Right atrium auricular region (tissue), 2 donors: ENCODE results near the gene IFI6. TPM values are rescaled to one million over a fixed set of nuclear protein-coding genes. Genes with fewer than 3 reads are reported as not detected.

Source experiments
- DNase-seq: peaks from one replicate; pipeline ENCODE4 v3.0.0-alpha.2; 2019; ENCODE audit warnings: low spot score
- H3K27ac ChIP-seq, 2 donors: fragments of 200-600 bp; sonication (generic); 1 replicate in 1 of 2; 2 replicates in 1 of 2; pipeline ENCODE4 v1.5.1; 2016 to 2019
- H3K27me3 ChIP-seq, 2 donors: fragments of 200-600 bp; sonication (generic); one replicate each; pipeline versions ENCODE4 v1.5.1 to v1.6.0; 2017 to 2019
- H3K36me3 ChIP-seq: fragments of 200-600 bp; sonication (generic); one replicate; pipeline ENCODE4 v1.5.1; 2016
- H3K4me1 ChIP-seq, 2 donors: fragments of 200-600 bp; sonication (generic); one replicate each; pipeline versions ENCODE4 v1.5.1 to v1.6.0; 2017 to 2019
- H3K4me3 ChIP-seq, 2 donors: fragments of 200-600 bp; sonication (generic); 1 replicate in 1 of 2; 2 replicates in 1 of 2; pipeline ENCODE4 v1.5.1; 2017 to 2019; ENCODE audit warnings: mild to moderate bottlenecking in 1 of 2, moderate library complexity in 1 of 2
- H3K9me3 ChIP-seq, 2 donors: fragments of 200-600 bp; sonication (generic); one replicate each; pipeline ENCODE4 v1.5.1; 2019
- total RNA-seq, 2 donors: library from RNA; depleted of rRNA; stranded (reverse); fragments of >200 nt; gene quantifications; one replicate each; pipeline ENCODE4 v1.1.0, GENCODE V29; 2016
- TF ChIP-seq, protein P1 (sequence below), 2 donors: fragments of 200-600 bp; sonication (generic); IDR thresholded peaks; one replicate each; pipeline ENCODE4 v1.5.1; 2019; ENCODE audit warnings: antibody characterized with exemption in 2 of 2

IFI6 gene
- total RNA-seq, 2 donors from 2014 or later, result 40.2 to 43.3 TPM

DNA sequence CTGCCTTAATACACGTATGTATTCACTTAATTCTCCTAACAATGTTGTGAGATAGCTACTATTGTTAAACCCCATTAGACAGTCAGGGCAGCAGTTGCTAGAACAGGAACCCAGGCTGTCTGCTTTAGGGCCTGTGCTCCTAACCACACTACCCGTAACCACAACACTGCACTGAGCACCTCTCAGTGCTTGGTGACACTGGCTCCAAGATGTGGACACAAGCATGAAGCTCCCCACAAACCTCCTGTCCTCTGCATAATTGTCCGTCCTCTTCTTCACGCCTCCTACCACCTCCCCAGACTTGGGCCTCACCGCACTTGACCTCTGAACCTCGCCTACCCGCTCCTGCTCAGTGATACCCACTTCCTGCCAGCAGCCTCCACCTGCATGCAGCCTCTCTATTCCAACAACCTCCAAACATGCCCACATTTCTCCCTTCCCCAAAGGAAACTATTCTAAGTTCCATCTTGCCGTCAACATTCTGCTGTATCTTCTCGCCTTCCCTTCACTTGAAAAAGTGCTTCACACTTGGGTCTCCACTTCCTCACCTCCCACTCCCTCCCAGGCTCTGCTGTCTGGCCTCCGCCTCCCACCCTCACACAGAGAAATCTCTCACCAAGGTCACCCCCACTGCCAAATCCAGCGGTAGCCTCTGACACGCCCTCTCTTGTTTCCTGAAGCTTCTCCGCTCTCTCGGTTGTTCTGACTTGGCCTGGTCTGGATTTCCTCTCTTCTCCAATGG, 53.5 kb downstream of the IFI6 start:
- Histone ChIP-seq H3K4me1 (peaks cover 0 to 10% of the 10 kb centered on the region in 2 donors), H3K4me3 (no peak overlapping the region), H3K27me3 (no peaks in the 10 kb centered on the region), H3K27ac (no peak overlapping the region), H3K36me3 (no peaks in the 10 kb centered on the region), H3K9me3 (no peaks in the 10 kb centered on the region)
- no peak for DNase-seq
- TF ChIP-seq, protein P1, sequence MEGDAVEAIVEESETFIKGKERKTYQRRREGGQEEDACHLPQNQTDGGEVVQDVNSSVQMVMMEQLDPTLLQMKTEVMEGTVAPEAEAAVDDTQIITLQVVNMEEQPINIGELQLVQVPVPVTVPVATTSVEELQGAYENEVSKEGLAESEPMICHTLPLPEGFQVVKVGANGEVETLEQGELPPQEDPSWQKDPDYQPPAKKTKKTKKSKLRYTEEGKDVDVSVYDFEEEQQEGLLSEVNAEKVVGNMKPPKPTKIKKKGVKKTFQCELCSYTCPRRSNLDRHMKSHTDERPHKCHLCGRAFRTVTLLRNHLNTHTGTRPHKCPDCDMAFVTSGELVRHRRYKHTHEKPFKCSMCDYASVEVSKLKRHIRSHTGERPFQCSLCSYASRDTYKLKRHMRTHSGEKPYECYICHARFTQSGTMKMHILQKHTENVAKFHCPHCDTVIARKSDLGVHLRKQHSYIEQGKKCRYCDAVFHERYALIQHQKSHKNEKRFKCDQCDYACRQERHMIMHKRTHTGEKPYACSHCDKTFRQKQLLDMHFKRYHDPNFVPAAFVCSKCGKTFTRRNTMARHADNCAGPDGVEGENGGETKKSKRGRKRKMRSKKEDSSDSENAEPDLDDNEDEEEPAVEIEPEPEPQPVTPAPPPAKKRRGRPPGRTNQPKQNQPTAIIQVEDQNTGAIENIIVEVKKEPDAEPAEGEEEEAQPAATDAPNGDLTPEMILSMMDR (IDR thresholded peaks at IDR 0.05), result no peak

DNA sequence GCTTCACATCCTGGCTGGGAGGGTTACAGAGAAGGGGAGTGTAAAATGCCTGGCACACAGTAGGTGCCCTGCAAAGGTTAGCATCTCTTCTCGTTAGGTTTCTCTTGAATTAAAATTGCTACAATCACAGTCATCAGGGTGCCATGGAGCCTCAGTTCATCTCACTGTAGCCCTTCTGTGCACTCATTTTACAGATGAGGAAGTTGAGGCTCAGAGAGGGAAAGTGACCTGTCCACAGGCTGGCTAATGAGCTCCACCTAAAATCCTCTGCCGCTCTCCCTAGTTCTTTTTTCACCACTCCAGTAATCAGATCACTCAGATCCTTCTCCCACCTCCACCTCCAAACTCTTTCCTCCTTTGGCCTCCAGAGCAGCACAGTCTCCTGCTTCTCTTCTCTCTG, 54.6 kb downstream of the IFI6 start:
- Histone ChIP-seq H3K27ac (no peak overlapping the region), H3K9me3 (no peaks in the 10 kb centered on the region), H3K36me3 (no peaks in the 10 kb centered on the region), H3K4me3 (no peak overlapping the region), H3K27me3 (no peaks in the 10 kb centered on the region), H3K4me1 (peaks cover 0 to 10% of the 10 kb centered on the region in 2 donors)
- TF ChIP-seq, protein P1 (IDR thresholded peaks at IDR 0.05), result no peak
- DNase-seq, result no peak

DNA sequence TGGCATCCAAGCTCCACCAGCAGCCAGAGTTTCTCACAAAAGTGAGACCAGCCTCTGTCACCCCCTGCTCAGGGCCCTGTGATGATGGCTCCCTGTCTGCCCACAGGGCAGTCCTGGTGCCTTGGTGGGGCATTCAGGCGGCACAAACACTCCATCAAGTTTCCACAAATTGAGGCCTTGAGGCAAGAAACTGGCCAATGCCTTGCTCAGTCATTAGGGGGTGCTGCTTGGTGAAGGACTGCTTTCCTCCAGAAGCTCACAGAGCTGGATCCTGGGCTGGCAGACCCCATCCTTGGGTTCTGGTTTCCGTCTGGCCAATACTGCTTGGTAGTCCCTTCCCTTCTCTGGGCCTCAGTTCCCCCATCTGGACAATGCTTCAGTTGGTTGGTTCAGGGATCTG, 55.6 kb downstream of the IFI6 start:
- TF ChIP-seq, protein P1 (IDR thresholded peaks at IDR 0.05), result peak in 1 of 2 donors; percentile 13
- Histone ChIP-seq H3K9me3 (no peaks in the 10 kb centered on the region), H3K27ac (no peak overlapping the region), H3K27me3 (no peaks in the 10 kb centered on the region), H3K4me3 (no peak overlapping the region), H3K36me3 (no peaks in the 10 kb centered on the region), H3K4me1 (peaks cover 0 to 10% of the 10 kb centered on the region in 2 donors)
- no peak for DNase-seq

Other genes with a start within 250 kb of the IFI6 start
- gene WASF2, start 182.0 kb downstream of the IFI6 start, total RNA-seq, result 10 to 100 TPM; 20.7 to 49.0 TPM
- gene AHDC1, start 68.0 kb downstream of the IFI6 start, total RNA-seq, result 10 to 100 TPM; 23.5 to 35.0 TPM
- 10 to 100 TPM in 1 of 2 donors, 1 to 10 TPM in 1; 5.7 to 19.8 TPM for gene FGR, start 37.0 kb downstream of the IFI6 start, total RNA-seq
- 10 to 100 TPM in 1 of 2 donors, 1 to 10 TPM in 1; 9.8 to 11.3 TPM for gene FAM76A, start 53.8 kb upstream of the IFI6 start, total RNA-seq
- gene STX12, start 101.0 kb upstream of the IFI6 start, total RNA-seq, result 10 to 100 TPM; 24.6 to 31.6 TPM
- gene PPP1R8, start 158.6 kb upstream of the IFI6 start, total RNA-seq, result 10 to 100 TPM; 17.9 to 23.9 TPM
- 10 to 100 TPM in 1 of 2 donors, 1 to 10 TPM in 1; 7.4 to 13.1 TPM for gene THEMIS2, start 200.4 kb upstream of the IFI6 start, total RNA-seq
- 10 to 100 TPM; 16.9 to 27.8 TPM for gene RPA2, start 242.4 kb upstream of the IFI6 start, total RNA-seq